Measurements from ENCODE around the gene PPP2R2C. TPM values are rescaled to one million over a fixed set of nuclear protein-coding genes. Genes with fewer than 3 reads are reported as not detected.
A peak's percentile ranks its signal among the peaks of the same experiment; 100 is the strongest.

The PPP2R2C gene
- total RNA-seq, 1 experiment from 2014 or later: 8.1 TPM

DNA sequence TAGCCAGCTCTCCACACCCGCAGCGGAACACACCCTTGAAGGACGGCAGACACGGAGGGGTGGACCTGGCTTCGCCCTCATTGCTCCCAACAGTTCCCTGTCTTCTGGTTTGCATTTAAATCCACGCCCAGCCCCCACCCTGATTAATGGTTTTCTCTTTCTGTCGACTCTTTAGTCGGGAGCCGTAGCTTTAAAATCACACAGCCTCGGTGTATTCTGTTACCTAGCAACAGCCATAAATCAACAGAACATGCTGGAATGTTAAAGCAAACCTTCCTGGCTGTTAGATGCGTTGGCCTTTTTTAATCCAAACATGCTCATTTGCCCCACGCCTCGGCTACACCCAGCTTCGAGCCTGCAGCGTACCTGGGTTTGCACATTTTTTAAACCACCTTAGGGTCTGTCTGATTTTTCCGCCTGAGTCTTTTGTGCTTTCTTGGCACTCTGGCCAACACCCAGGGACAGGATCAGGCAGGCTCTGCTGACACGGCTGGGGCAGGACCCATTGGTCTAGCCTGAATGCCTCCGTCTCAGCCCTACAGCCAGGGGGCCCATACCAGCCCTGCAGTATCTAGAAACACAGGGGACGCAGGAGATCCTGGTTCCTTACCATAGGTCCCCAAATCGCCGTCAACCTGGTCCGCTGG, 21.4 kb upstream of the PPP2R2C start:
- peaks cover 21% of the 10 kb centered on the region for H3K27me3 Mint-ChIP-seq (ENCODE audit: low read depth)
- peak; percentile 31 for DNase-seq

More for the DNA sequence above, 21.4 kb upstream of the PPP2R2C start:
- Histone ChIP-seq H3K9ac (ENCODE audit: extremely low read depth, insufficient read length, low read length) (no peak overlapping the region), H3K18ac (ENCODE audit: insufficient read length, low read depth, low read length) (peak overlapping the region; percentile 81), H3K4ac (ENCODE audit: low read depth, low read length) (no peak overlapping the region; the same call in 1 of the 2 replicates), H2BK5ac (ENCODE audit: insufficient read length, low read length) (no peak overlapping the region), H2BK120ac (ENCODE audit: low read depth, low read length, poor library complexity, severe bottlenecking) (no peak overlapping the region), H3K23ac (ENCODE audit: insufficient read length, low read depth, low read length) (no peak overlapping the region), H3K23me2 (ENCODE audit: insufficient read length, low read depth, low read length, poor library complexity, severe bottlenecking) (no peaks in the 10 kb centered on the region), H3K27me3 (ENCODE audit: insufficient read depth, low read length) (no peaks in the 10 kb centered on the region), H3K4me2 (ENCODE audit: insufficient read depth, insufficient read length, low read length) (no peak overlapping the region), H3K4me1 (ENCODE audit: insufficient read depth, low read length) (no peaks in the 10 kb centered on the region), H2BK15ac (ENCODE audit: low read depth, low read length) (no peak overlapping the region), H4K20me1 (ENCODE audit: control insufficient read depth, insufficient read depth, insufficient read length) (no peaks in the 10 kb centered on the region), H3K14ac (ENCODE audit: insufficient read depth, low read length) (peak overlapping the region; percentile 44), H2BK20ac (ENCODE audit: low read depth, low read length, poor library complexity, severe bottlenecking) (no peak overlapping the region), H3K27ac (ENCODE audit: insufficient read length, low read depth, low read length) (no peak overlapping the region), H3T11ph (ENCODE audit: low read length) (no peak overlapping the region), H4K8ac (replicated peaks; ENCODE audit: insufficient read length, low read depth, low read length) (no peak overlapping the region), H3K56ac (ENCODE audit: insufficient read length, low read depth, low read length) (no peak overlapping the region), H2BK12ac (ENCODE audit: insufficient read length, low read depth, low read length) (peak overlapping the region; percentile 12), H4K5ac (ENCODE audit: insufficient read length, low read depth, low read length) (no peak overlapping the region), H3K79me2 (ENCODE audit: insufficient read depth, low read length) (no peaks in the 10 kb centered on the region), H3K9me3 (ENCODE audit: control insufficient read depth, low read depth, low read length) (no peaks in the 10 kb centered on the region), H3K79me1 (ENCODE audit: insufficient read depth, low read depth, low read length, poor library complexity, severe bottlenecking) (no peaks in the 10 kb centered on the region), H2AK5ac (ENCODE audit: insufficient read length, low read length) (no peak overlapping the region), H4K91ac (ENCODE audit: insufficient read length, low read depth, low read length) (peak overlapping the region; percentile 31), H2AFZ (ENCODE audit: low read length) (no peak overlapping the region)
- no peak for TF ChIP-seq CTCF (conservative IDR thresholded peaks at IDR 0.05)
- peak overlapping the region in 2 of 3 experiments; percentile 65 to 91; a peak in 4 of 7 replicates for H3K27ac Mint-ChIP-seq
- peaks cover 0 to 3% of the 10 kb centered on the region in 2 experiments; a peak in 3 of 5 replicates for H3K9me3 Mint-ChIP-seq
- H3K4me1 Mint-ChIP-seq: peaks cover 14 to 16% of the 10 kb centered on the region in 2 experiments
- H3K36me3 Mint-ChIP-seq (ENCODE audit: insufficient read depth in 1 of 3, low read depth in 3 of 3): no peaks in the 10 kb centered on the region; a peak in 1 of 7 replicates
- no peak overlapping the region for H3K4me3 Mint-ChIP-seq
- no CpG with 5 or more reads among the region's 22 CpGs for WGBS (ENCODE audit: extremely low coverage, insufficient read length, low lambda C conversion rate)

All from H9 (cell line).